Activated CD4-positive, alpha-beta T cell treated with anti-CD3 and anti-CD28 coated beads for 36 hours (primary cell): ENCODE data around the gene NALCN. TPM values are rescaled to one million over a fixed set of nuclear protein-coding genes. Genes with fewer than 3 reads are reported as not detected.
A peak's percentile ranks its signal among the peaks of the same experiment; 100 is the strongest.

Experiments used
- ATAC-seq: fragments of 200-7000 bp; cut with Tn5 transposase; one replicate; pipeline ENCODE4 v1.10.0; 2021; ENCODE audit warnings: mild to moderate bottlenecking, moderate library complexity
- CTCF ChIA-PET: fragments of 350-600 bp; sonication (Branson Sonifier 250); formaldehyde crosslinking; loops from one replicate; lab custom pipeline; 2021; ENCODE audit warnings: antibody characterized with exemption; lab: Charles Lee
- POLR2A ChIA-PET: fragments of 350-600 bp; sonication (Branson Sonifier 250); formaldehyde crosslinking; loops from one replicate; lab custom pipeline; 2021; ENCODE audit warnings: antibody characterized with exemption, inconsistent platforms; lab: Charles Lee
- DNase-seq: peaks from one replicate; pipeline ENCODE4 v3.0.0-alpha.2; 2020
- H3K27ac Mint-ChIP-seq: one replicate; pipeline ENCODE4 v1.8.0; 2021; ENCODE audit warnings: mixed read lengths
- H3K27me3 Mint-ChIP-seq: one replicate; pipeline ENCODE4 v1.8.0; 2021; ENCODE audit warnings: mixed read lengths
- H3K36me3 Mint-ChIP-seq: one replicate; pipeline ENCODE4 v1.8.0; 2021; ENCODE audit warnings: low read depth, mixed read lengths
- H3K4me1 Mint-ChIP-seq: one replicate; pipeline ENCODE4 v1.8.0; 2021; ENCODE audit warnings: mixed read lengths
- H3K4me3 Mint-ChIP-seq: one replicate; pipeline ENCODE4 v1.8.0; 2021; ENCODE audit warnings: mild to moderate bottlenecking, moderate library complexity, mixed read lengths
- H3K9me3 Mint-ChIP-seq: one replicate; pipeline ENCODE4 v1.8.0; 2021; ENCODE audit warnings: low read depth, mixed read lengths
- intact Hi-C, 2 experiments: fragments of 100-400 bp; cut with DNase I in 1 of 2; cut with micrococcal nuclease in 1 of 2; formaldehyde crosslinking; loops; one replicate each; pipeline versions ENCODE4 v1.14.2 to v1.15.1; 2022 to 2024; cut with DNase I, micrococcal nuclease
- total RNA-seq, 2 experiments: library from RNA; stranded (reverse); gene quantifications; one replicate each; pipeline ENCODE4 v1.2.3, GENCODE V29; 2021

The NALCN gene
- total RNA-seq, 2 experiments from 2014 or later, result not detected

DNA sequence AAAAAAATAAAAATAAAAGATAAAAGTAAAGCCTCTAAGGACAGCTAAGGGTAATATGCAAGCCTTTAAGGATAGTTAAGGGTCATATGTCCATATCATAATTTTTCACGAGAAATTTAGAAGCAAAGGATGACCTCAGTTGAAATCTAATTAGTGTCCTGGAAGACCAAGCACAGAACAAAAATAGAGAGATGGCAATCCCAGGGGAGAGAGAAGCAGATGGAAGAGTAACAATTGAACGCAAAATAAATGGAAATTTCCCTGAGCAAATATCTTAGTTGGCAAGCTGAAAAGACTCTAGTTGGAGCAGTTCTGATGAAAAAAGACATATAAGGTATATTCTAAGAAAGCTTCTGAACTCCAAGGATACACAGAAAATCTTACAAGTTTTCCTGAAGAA, 275.4 kb downstream of the NALCN start:
- no peak overlapping the region for H3K27ac Mint-ChIP-seq
- CTCF ChIA-PET, result interaction anchor here (1.2 kb wide), 1 partner anchor 14 kb away, joined by 4 read pairs; no protein-coding TSS in a partner anchor
- POLR2A ChIA-PET, result no interaction called here
- intact Hi-C loops, result loop anchor here in 1 of 2 experiments (10.0 kb wide), 2 partner anchors 804 to 1004 kb away; no protein-coding TSS in a partner anchor
- no peak overlapping the region for H3K4me3 Mint-ChIP-seq
- no peaks in the 10 kb centered on the region for H3K36me3 Mint-ChIP-seq
- ATAC-seq (no peak), DNase-seq (no peak)
- no peaks in the 10 kb centered on the region for H3K9me3 Mint-ChIP-seq
- H3K4me1 Mint-ChIP-seq, result no peaks in the 10 kb centered on the region
- H3K27me3 Mint-ChIP-seq, result peaks cover 26% of the 10 kb centered on the region

DNA sequence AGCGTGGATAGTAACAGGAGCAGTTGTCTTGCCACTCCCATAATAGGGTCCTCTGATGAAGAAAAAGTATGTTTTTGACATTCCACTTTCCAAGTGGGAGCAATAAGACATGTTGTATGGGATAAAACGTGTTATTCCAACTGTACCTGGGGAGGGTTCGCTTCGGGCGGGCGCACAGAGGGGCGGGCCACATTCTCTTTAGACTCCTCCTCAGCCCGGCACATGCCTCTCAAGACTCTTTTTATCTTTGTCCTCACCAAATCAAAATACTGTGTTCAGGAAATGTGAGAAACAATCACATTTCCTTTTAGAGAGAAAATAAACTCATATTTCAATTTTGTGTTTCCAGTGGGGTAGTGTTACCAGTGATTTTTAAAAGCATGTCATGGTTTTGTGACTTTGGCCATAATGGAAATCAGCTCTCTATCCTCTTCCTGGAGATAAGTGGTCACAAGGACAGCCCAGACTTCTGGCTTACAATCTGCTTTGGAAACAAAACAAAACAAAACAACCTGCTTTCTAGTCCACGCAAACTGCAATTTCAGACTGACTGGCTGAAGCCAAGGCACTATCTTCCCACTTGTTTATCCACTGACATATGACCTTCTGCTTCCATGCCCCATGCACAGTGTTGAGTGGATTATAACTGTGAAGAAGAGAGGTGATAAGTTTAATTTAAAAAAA, 276.1 kb downstream of the NALCN start:
- Mint-ChIP-seq H3K4me3 (no peak overlapping the region), H3K36me3 (no peaks in the 10 kb centered on the region), H3K27ac (no peak overlapping the region), H3K4me1 (no peaks in the 10 kb centered on the region), H3K9me3 (no peaks in the 10 kb centered on the region), H3K27me3 (peaks cover 27% of the 10 kb centered on the region)
- DNase-seq (no peak), ATAC-seq (no peak)
- ChIA-PET CTCF (no interaction called here), POLR2A (no interaction called here)
- intact Hi-C loops, result loop anchor here in 1 of 2 experiments (10.0 kb wide), 2 partner anchors 805 to 1005 kb away; no protein-coding TSS in a partner anchor

DNA sequence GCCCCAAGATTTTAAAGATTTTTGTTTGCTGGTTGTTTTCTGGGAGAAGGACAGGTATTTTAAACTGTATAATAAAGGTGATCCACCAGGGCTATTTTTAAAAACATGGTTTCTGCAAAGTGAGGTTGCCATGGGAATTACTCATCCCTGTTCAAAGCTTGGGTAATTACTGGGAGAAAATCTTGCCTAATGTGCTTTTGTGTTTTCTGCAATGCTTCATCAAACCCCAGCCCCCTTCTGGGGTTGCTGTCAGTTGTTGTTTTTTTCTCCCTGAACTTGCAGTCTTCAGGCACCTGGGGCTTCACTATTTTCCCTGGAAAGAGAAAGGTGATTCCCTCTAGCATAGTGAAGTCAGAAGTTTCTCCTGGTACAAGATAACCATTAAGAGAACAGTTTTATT, 277.2 kb downstream of the NALCN start:
- no peak for DNase-seq
- no peak overlapping the region for H3K4me3 Mint-ChIP-seq
- intact Hi-C loops, result no loop called here
- no peak overlapping the region for H3K27ac Mint-ChIP-seq
- ATAC-seq, result no peak
- no peaks in the 10 kb centered on the region for H3K36me3 Mint-ChIP-seq
- POLR2A ChIA-PET, result no interaction called here
- no peaks in the 10 kb centered on the region for H3K9me3 Mint-ChIP-seq
- CTCF ChIA-PET, result no interaction called here
- H3K4me1 Mint-ChIP-seq, result no peaks in the 10 kb centered on the region
- H3K27me3 Mint-ChIP-seq, result peaks cover 27% of the 10 kb centered on the region

DNA sequence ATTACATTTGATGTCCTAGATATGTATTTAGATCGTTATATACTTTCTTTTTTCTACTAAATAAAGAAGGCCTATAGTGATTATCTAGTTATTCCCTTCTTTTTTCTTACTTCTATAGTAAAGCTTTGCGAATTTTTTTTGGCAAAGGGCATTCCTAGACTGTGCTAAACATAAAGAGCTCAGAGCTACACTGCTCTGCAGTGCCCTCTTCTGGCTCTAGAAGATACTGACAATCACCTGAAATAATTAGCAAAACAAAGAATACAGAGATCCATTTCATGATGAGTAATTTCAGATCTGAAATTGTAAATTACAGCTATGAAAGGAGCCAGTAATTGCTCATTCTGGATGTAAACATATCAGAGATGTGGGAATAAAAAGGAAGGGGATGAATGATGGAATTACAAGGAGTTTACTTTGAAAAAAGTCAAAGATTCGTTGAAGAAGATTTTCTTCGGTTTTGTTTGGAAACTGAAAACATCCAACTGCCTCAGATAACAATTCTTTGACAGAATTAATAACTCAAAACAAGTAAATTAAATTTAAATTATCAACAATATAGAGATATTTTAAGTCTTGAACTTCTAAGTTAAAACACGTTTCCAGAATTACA, 288.5 kb downstream of the NALCN start:
- no peaks in the 10 kb centered on the region for H3K36me3 Mint-ChIP-seq
- POLR2A ChIA-PET, result interaction anchor here (0.6 kb wide), 1 partner anchor 555 kb away, joined by 4 read pairs; no protein-coding TSS in a partner anchor
- DNase-seq (peak; percentile 28), ATAC-seq (peak; percentile 76)
- CTCF ChIA-PET, result interaction anchor here (0.7 to 1.9 kb wide), 8 partner anchors 9 to 555 kb away, joined by 3 to 14 read pairs (median 4); no protein-coding TSS in a partner anchor
- intact Hi-C loops, result loop anchor here (1.0 to 10.0 kb wide), 4 partner anchors 405 to 1473 kb away; no protein-coding TSS in a partner anchor
- H3K27ac Mint-ChIP-seq, result no peak overlapping the region
- no peaks in the 10 kb centered on the region for H3K9me3 Mint-ChIP-seq
- H3K4me1 Mint-ChIP-seq, result peaks cover 2% of the 10 kb centered on the region
- H3K27me3 Mint-ChIP-seq, result peaks cover 6% of the 10 kb centered on the region
- no peak overlapping the region for H3K4me3 Mint-ChIP-seq

DNA sequence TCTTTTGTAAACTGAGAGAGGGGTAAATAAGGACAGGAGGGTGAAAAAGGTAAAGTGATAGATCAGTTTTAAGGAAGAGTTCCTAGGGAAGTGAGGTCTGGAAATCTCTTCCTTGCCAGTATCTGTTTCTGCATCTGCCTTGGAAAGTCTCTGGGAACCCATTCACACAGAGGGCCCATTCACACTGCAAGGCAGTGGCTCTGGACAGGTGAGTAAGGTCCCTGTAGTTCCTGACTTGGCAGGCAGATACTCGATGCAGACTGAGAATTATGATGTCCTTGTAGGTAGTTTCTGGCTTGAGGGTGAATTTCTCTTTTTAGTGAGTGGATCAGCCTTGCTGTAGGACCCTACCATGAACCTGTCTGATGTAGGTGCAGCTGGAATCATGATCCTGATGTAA, 293.3 kb downstream of the NALCN start:
- no peak overlapping the region for H3K27ac Mint-ChIP-seq
- no peaks in the 10 kb centered on the region for H3K27me3 Mint-ChIP-seq
- ATAC-seq (no peak), DNase-seq (no peak)
- H3K9me3 Mint-ChIP-seq, result no peaks in the 10 kb centered on the region
- H3K4me3 Mint-ChIP-seq, result no peak overlapping the region
- POLR2A ChIA-PET, result no interaction called here
- CTCF ChIA-PET, result interaction anchor here (0.7 to 1.2 kb wide), 2 partner anchors 22 to 28 kb away, joined by 3 read pairs; no protein-coding TSS in a partner anchor
- H3K36me3 Mint-ChIP-seq, result no peaks in the 10 kb centered on the region
- intact Hi-C loops, result loop anchor here in 1 of 2 experiments (10.0 kb wide), 1 partner anchor 1468 kb away; no protein-coding TSS in a partner anchor
- H3K4me1 Mint-ChIP-seq, result peaks cover 2% of the 10 kb centered on the region

DNA sequence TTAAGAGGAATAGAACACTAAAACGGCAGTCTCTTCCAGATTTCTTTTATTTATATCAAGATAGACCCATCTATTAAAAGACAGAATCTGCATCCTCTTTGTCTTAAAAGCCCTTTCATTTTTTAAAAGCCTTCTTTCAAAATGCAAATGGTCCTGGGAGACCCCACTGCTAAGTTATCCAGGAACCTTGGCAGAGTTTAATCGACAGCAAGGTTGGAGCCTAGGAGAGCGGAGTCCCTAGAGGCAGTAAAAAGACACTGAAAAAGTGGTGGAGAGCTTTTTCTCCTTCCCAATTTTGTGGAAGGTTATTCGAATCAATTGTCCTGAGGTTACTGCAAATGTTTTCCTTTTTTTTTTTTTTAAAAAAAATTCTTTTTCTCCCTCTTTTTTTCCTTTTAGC, 294.7 kb downstream of the NALCN start:
- H3K9me3 Mint-ChIP-seq, result no peaks in the 10 kb centered on the region
- H3K36me3 Mint-ChIP-seq, result no peaks in the 10 kb centered on the region
- ChIA-PET POLR2A (no interaction called here), CTCF (no interaction called here)
- intact Hi-C loops, result loop anchor here in 1 of 2 experiments (10.0 kb wide), 1 partner anchor 1467 kb away; no protein-coding TSS in a partner anchor
- H3K27me3 Mint-ChIP-seq, result peaks cover 3% of the 10 kb centered on the region
- no peak overlapping the region for H3K4me3 Mint-ChIP-seq
- no peak overlapping the region for H3K27ac Mint-ChIP-seq
- H3K4me1 Mint-ChIP-seq, result no peaks in the 10 kb centered on the region
- ATAC-seq, result no peak
- no peak for DNase-seq

DNA sequence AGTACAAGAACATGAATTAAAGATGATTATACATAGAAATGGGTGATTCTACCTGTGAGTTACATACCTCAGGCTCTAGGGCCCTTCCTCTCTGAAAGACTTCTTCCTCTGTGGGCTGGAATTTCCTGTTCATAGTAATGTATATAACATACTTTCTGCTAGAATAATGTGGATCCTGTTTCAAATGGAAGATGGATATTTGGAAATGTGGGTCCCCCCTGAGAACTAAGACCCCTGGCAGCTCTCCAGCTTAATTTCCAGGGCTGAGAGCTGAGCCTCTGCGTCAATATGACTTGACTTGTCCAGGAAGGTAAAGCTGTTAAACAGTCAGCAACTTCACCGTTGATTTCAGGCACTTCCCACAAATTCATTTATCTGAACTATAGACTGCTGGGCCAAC, 296.3 kb downstream of the NALCN start:
- ATAC-seq (no peak), DNase-seq (no peak)
- intact Hi-C loops, result loop anchor here in 1 of 2 experiments (10.0 kb wide), 1 partner anchor 1465 kb away; no protein-coding TSS in a partner anchor
- Mint-ChIP-seq H3K36me3 (no peaks in the 10 kb centered on the region), H3K27ac (no peak overlapping the region), H3K4me3 (no peak overlapping the region), H3K9me3 (no peaks in the 10 kb centered on the region), H3K27me3 (peaks cover 4% of the 10 kb centered on the region), H3K4me1 (no peaks in the 10 kb centered on the region)
- POLR2A ChIA-PET, result interaction anchor here (0.7 kb wide), 1 partner anchor 44 kb away, joined by 3 read pairs; no protein-coding TSS in a partner anchor
- CTCF ChIA-PET, result interaction anchor here (1.0 to 2.7 kb wide), 2 partner anchors 8 to 558 kb away, joined by 3 to 14 read pairs; no protein-coding TSS in a partner anchor

DNA sequence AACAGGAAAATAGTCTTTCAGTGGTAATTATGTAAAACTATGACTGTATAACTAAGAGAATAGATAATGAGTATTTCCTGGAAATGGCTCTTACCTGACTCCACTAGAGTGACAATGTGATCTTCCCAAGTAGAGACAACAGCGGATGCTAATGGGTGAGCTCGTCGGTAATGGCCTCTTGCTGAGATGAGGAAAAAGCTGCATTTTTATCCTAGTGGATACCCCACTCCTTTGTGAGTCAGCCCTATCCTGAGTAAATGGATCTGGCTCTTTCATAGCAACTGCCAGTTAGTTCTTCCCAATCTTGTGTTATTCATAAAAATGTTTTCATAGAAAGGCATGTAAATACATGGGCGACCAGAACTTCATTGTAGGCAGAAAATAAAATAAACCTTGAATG, 299.5 kb downstream of the NALCN start:
- no peak for ATAC-seq
- Mint-ChIP-seq H3K9me3 (no peaks in the 10 kb centered on the region), H3K4me1 (no peaks in the 10 kb centered on the region), H3K36me3 (no peaks in the 10 kb centered on the region), H3K27ac (no peak overlapping the region), H3K4me3 (no peak overlapping the region), H3K27me3 (peaks cover 7% of the 10 kb centered on the region)
- DNase-seq, result no peak
- ChIA-PET POLR2A (no interaction called here), CTCF (interaction anchor here (0.6 kb wide), 1 partner anchor 47 kb away, joined by 4 read pairs; no protein-coding TSS in a partner anchor)
- intact Hi-C loops, result no loop called here

DNA sequence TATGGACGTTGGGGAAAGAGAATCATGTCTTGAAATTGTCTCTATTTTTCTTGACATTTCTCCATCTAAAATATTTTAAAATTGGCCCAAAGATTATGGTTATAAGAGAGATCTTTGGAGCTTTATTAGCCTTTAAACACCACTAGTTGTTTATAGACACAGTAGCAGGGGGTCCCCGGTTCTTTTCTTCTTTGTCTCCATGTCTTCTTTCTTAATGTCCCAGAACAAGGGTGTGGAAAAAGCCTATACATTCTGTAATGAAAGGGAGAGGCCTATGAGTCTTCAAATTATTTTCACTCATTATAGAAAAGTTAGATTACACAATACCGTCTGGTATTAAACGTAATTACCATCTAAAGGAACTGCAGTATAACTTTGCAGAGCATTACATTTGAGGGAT, 300.0 kb downstream of the NALCN start:
- CTCF ChIA-PET, result interaction anchor here (0.6 kb wide), 2 partner anchors 47 to 464 kb away, joined by 3 to 4 read pairs; no protein-coding TSS in a partner anchor
- DNase-seq (no peak), ATAC-seq (no peak)
- POLR2A ChIA-PET, result no interaction called here
- H3K36me3 Mint-ChIP-seq, result no peaks in the 10 kb centered on the region
- intact Hi-C loops, result no loop called here
- H3K27me3 Mint-ChIP-seq, result peaks cover 7% of the 10 kb centered on the region
- H3K27ac Mint-ChIP-seq, result no peak overlapping the region
- H3K9me3 Mint-ChIP-seq, result no peaks in the 10 kb centered on the region
- H3K4me3 Mint-ChIP-seq, result no peak overlapping the region
- H3K4me1 Mint-ChIP-seq, result no peaks in the 10 kb centered on the region

DNA sequence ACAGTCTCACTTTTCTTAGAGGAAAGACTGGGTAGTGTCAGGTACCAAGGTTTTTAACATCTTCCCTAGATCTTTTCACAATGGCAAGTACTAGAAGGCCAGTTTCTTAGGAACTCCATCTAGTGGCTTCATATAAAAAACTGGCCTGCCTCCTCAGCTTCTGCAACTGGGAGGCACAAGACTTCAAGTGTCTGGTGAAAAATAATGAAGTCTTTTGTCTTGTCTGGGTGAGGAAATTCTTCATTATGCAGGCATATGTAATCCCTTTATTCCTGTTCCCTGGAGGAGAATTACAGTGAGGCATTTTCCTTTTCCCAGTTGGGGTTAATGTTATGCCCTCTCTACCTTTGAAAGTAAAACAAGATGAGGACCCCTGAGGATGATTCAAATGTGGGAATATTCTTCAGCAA, 300.5 kb downstream of the NALCN start:
- ChIA-PET CTCF (interaction anchor here (0.6 kb wide), 1 partner anchor 464 kb away, joined by 3 read pairs; no protein-coding TSS in a partner anchor), POLR2A (no interaction called here)
- Mint-ChIP-seq H3K4me3 (no peak overlapping the region), H3K27ac (no peak overlapping the region), H3K9me3 (no peaks in the 10 kb centered on the region), H3K4me1 (no peaks in the 10 kb centered on the region), H3K36me3 (no peaks in the 10 kb centered on the region), H3K27me3 (peaks cover 7% of the 10 kb centered on the region)
- intact Hi-C loops, result no loop called here
- ATAC-seq (no peak), DNase-seq (no peak)

DNA sequence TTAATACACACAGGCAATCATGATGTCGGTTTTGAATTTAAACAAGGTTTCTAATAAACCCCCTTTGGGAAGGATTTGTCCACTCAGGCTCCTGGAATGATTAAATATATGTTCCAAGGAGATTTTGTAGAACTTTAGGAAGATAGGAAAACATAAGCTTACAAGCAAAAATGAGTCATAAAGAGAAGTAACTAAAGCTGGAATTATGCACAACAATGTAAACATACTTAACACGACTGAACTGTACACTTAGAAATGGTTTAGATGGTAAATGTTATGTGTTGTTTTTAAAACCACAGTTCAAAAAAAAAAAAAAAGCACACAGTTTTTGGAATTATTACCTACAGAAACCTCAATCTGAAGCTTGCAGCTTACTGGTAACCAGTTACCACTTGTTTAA, 304.4 kb downstream of the NALCN start:
- no peak overlapping the region for H3K27ac Mint-ChIP-seq
- H3K4me1 Mint-ChIP-seq, result no peaks in the 10 kb centered on the region
- ChIA-PET CTCF (no interaction called here), POLR2A (no interaction called here)
- no peaks in the 10 kb centered on the region for H3K9me3 Mint-ChIP-seq
- ATAC-seq, result no peak
- DNase-seq, result no peak
- H3K36me3 Mint-ChIP-seq, result no peaks in the 10 kb centered on the region
- peaks cover 9% of the 10 kb centered on the region for H3K27me3 Mint-ChIP-seq
- intact Hi-C loops, result no loop called here
- H3K4me3 Mint-ChIP-seq, result no peak overlapping the region
